DND-41 (cell line): Measurements from ENCODE around the gene ACAP2.

Source experiments
- ATAC-seq: fragments of 200-7000 bp; cut with Tn5 transposase; 3 replicates; pipeline ENCODE4 v1.9.1; 2021; ENCODE audit warnings: low read depth; ENCODE audit not compliant: insufficient read depth
- DNase-seq: peaks from one replicate; pipeline ENCODE4 v3.0.0-alpha.2; 2020
- H2AFZ ChIP-seq: 2 replicates; pipeline ENCODE4 v1.6.0; 2012; ENCODE audit warnings: low read depth, low read length
- H3K27ac ChIP-seq: 2 replicates; pipeline ENCODE4 v1.5.1; 2012; ENCODE audit warnings: low read length, inconsistent platforms
- H3K27me3 ChIP-seq: fragments of 200-600 bp; sonication (generic); 2 replicates; pipeline ENCODE4 v1.6.0; 2012; ENCODE audit warnings: low read length, mild to moderate bottlenecking, inconsistent platforms; ENCODE audit not compliant: insufficient read depth, poor library complexity
- H3K36me3 ChIP-seq: 2 replicates; pipeline ENCODE4 v1.5.1; 2012; ENCODE audit warnings: low read length, inconsistent platforms; ENCODE audit not compliant: insufficient read depth
- H3K4me1 ChIP-seq: 2 replicates; pipeline ENCODE4 v1.5.1; 2012; ENCODE audit warnings: mild to moderate bottlenecking, low read length; ENCODE audit not compliant: insufficient read depth
- H3K4me2 ChIP-seq: 2 replicates; pipeline ENCODE4 v1.6.0; 2012; ENCODE audit warnings: mild to moderate bottlenecking, moderate library complexity, low read length, inconsistent platforms; ENCODE audit not compliant: insufficient read depth
- H3K4me3 ChIP-seq, 2 experiments: fragments of 200-600 bp in 1 of 2; shearing (Covaris generic) in 1 of 2; 2 replicates each; pipeline ENCODE4 v1.5.1; 2012 to 2016; ENCODE audit warnings: inconsistent platforms in 2 of 2, low read length in 2 of 2, mild to moderate bottlenecking in 2 of 2, low read depth in 1 of 2, moderate library complexity in 1 of 2
- H3K79me2 ChIP-seq: 2 replicates; pipeline ENCODE4 v1.6.0; 2012; ENCODE audit warnings: low read length, inconsistent platforms; ENCODE audit not compliant: insufficient read depth
- H3K9ac ChIP-seq: 2 replicates; pipeline ENCODE4 v1.6.0; 2012; ENCODE audit warnings: low read depth, mild to moderate bottlenecking, inconsistent platforms, low read length, moderate library complexity
- H3K9me3 ChIP-seq: 2 replicates; pipeline ENCODE4 v1.5.1; 2012; ENCODE audit warnings: low read length, moderate library complexity, mild to moderate bottlenecking, inconsistent platforms; ENCODE audit not compliant: insufficient read depth, severe bottlenecking
- H4K20me1 ChIP-seq: 2 replicates; pipeline ENCODE4 v1.6.0; 2012; ENCODE audit warnings: low read length; ENCODE audit not compliant: insufficient read depth
- EZH2 ChIP-seq: IDR thresholded peaks from 3 replicates; pipeline ENCODE4 v1.6.1; 2012; ENCODE audit warnings: borderline replicate concordance, low read depth, mild to moderate bottlenecking, moderate library complexity, low read length, inconsistent platforms; ENCODE audit not compliant: severe bottlenecking
- TF ChIP-seq, protein P1 (sequence below): IDR thresholded peaks from 2 replicates; pipeline ENCODE4 v1.5.1; 2012; ENCODE audit warnings: borderline replicate concordance, low read length, moderate library complexity, mild to moderate bottlenecking; ENCODE audit not compliant: poor library complexity, severe bottlenecking; ENCODE audit errors: extremely low read depth

Gene ACAP2

DNA sequence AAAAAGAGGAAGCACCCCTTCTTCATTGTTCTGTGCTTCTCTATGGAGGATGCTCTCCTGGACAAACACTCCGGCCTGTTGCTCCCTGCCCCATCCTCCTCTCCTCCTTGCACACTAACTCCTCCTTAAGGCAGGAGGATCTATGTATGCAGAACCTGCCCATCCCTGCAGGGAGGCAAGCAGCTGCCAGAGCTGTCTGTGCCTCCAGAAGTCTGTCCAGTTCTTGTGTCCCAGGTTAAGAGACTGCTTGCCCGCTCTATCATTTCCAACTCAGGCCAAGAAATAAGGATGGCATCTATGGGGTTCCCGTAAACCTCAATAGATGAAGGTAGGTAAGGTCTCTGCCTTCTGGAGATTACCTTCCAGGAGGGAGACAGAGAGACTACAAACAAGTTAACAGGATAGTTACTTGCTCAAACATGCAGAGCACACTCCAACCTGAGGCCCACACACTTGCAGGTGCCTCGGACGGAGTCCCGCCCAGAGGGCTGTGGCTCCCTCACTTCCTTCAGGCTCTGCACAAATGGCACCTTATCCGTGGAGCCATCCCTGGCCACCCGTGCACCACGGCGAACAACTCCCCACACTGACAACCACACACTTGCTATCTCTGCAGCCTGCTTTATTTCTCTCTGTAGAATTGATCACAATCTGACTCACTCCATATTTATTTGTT, 178.8 kb downstream of the ACAP2 start:
- H3K27ac ChIP-seq: no peak overlapping the region
- H3K4me2 ChIP-seq: no peak overlapping the region
- peaks cover 78% of the 10 kb centered on the region for H4K20me1 ChIP-seq
- H3K4me1 ChIP-seq: peaks cover 31% of the 10 kb centered on the region
- no peak for ATAC-seq
- H3K4me3 ChIP-seq: no peak overlapping the region
- H3K27me3 ChIP-seq: no peaks in the 10 kb centered on the region
- no peak overlapping the region for H2AFZ ChIP-seq
- H3K9ac ChIP-seq: no peak overlapping the region
- DNase-seq: no peak
- H3K79me2 ChIP-seq: peaks cover 28% of the 10 kb centered on the region
- TF ChIP-seq, protein P1, sequence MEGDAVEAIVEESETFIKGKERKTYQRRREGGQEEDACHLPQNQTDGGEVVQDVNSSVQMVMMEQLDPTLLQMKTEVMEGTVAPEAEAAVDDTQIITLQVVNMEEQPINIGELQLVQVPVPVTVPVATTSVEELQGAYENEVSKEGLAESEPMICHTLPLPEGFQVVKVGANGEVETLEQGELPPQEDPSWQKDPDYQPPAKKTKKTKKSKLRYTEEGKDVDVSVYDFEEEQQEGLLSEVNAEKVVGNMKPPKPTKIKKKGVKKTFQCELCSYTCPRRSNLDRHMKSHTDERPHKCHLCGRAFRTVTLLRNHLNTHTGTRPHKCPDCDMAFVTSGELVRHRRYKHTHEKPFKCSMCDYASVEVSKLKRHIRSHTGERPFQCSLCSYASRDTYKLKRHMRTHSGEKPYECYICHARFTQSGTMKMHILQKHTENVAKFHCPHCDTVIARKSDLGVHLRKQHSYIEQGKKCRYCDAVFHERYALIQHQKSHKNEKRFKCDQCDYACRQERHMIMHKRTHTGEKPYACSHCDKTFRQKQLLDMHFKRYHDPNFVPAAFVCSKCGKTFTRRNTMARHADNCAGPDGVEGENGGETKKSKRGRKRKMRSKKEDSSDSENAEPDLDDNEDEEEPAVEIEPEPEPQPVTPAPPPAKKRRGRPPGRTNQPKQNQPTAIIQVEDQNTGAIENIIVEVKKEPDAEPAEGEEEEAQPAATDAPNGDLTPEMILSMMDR: no peak
- no peak for TF ChIP-seq EZH2
- no peaks in the 10 kb centered on the region for H3K9me3 ChIP-seq
- H3K36me3 ChIP-seq: peaks cover 16% of the 10 kb centered on the region

DNA sequence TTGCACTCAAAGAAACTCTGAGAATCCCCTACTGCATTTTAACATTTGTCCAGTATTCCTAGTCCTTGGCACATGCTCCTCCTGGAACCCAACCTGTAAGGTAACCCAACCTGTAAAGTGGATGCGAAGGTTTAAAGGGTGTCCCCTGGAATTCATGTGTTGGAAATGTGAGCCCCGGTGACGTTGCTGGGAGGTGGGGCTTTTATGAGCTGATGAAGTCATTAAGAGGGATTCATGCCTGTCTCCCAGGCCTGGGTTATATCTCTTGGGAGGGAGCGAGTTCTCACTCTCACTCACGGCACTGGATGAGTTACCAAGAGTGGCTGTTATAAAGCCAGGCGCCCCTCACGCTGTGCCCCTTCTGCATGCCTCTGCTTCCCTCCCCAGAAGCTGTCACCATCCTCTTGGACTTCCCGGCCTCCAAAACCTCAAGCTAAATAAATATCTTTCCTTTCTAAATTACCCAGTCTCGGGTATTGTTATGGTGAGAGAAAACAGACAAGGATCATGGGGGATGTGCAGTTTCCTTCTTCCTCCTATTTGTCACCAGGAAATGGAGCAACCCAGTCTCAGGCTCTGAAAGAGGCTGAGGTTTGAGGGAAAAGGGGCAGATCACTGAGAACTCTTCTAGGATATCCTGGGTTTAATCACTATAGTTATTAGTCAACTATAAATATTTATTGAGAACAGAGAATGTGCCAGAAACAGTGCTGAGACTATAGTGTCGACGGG, 179.5 kb downstream of the ACAP2 start:
- TF ChIP-seq, protein P1: no peak
- no peak for TF ChIP-seq EZH2
- DNase-seq: no peak
- Histone ChIP-seq H3K9ac (no peak overlapping the region), H3K27me3 (no peaks in the 10 kb centered on the region), H3K4me1 (peaks cover 25% of the 10 kb centered on the region), H4K20me1 (peaks cover 79% of the 10 kb centered on the region), H3K4me2 (no peak overlapping the region), H3K79me2 (peaks cover 21% of the 10 kb centered on the region; the same call in 1 of the 2 replicates), H3K36me3 (peaks cover 16% of the 10 kb centered on the region), H3K4me3 (no peak overlapping the region), H3K27ac (no peak overlapping the region), H3K9me3 (no peaks in the 10 kb centered on the region), H2AFZ (no peak overlapping the region)
- ATAC-seq: no peak

DNA sequence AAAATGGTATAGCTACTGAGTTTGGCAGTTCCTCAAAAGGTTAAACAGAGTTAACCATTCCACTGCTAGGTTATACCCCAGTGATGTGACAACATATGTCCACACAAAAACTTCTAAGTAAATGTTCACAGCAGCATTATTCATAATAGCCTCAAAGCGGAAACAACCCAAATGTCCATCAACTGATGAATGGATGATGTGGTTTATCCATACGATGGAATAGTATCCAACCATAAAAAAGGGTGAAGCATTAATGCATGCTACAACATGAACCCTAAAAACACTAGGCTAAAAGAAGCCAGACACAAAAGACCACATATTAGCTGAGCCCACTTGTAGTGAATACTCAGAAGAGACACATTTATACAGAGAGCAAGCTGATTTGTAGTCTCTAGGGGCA, 180.9 kb downstream of the ACAP2 start:
- H3K79me2 ChIP-seq: peaks cover 24% of the 10 kb centered on the region; the same call in 1 of the 2 replicates
- no peak for ATAC-seq
- H3K4me1 ChIP-seq: peaks cover 23% of the 10 kb centered on the region

More for the DNA sequence above, 180.9 kb downstream of the ACAP2 start:
- H2AFZ ChIP-seq: no peak overlapping the region
- H3K9ac ChIP-seq: no peak overlapping the region
- peaks cover 12% of the 10 kb centered on the region for H3K36me3 ChIP-seq
- DNase-seq: no peak
- no peaks in the 10 kb centered on the region for H3K9me3 ChIP-seq
- H3K27me3 ChIP-seq: no peaks in the 10 kb centered on the region
- H3K4me2 ChIP-seq: no peak overlapping the region
- no peak overlapping the region for H3K27ac ChIP-seq
- TF ChIP-seq, protein P1: no peak
- no peak for TF ChIP-seq EZH2
- H3K4me3 ChIP-seq: no peak overlapping the region
- H4K20me1 ChIP-seq: peaks cover 83% of the 10 kb centered on the region
